ENCODE results near the gene PRICKLE1. TPM values are rescaled to one million over a fixed set of nuclear protein-coding genes. Genes with fewer than 3 reads are reported as not detected.

Gene PRICKLE1
- total and polyA plus RNA-seq, 2 experiments from 2014 or later = 7.7 to 51.7 TPM

- TF ChIP-seq ZNF462 (CRISPR knock-in tag; IDR thresholded peaks at IDR 0.05) = no peak
Measured at GRCh38 chr12:42407306-42407705, 182.2 kb downstream of the PRICKLE1 start (continued).

Small RNA genes lying within 50 kb of the gene (small RNA-seq; reads per million reads assigned to genes)
- gene AC079600.1 (ENCODE audit: low replicate concordance) (not detected), gene AC079600.2 (ENCODE audit: low replicate concordance) (not detected), gene RF00019 (ENCODE audit: low replicate concordance) (not detected)
